Measurements from ENCODE around the gene ASPDH. TPM values are rescaled to one million over a fixed set of nuclear protein-coding genes. Genes with fewer than 3 reads are reported as not detected.

ASPDH gene
- total and polyA plus RNA-seq, 2 of the 13 experiments (the other 11 are each of a cell fraction or from before 2014, with no cell fraction given) = 2.2 to 3.3 TPM

- TF ChIP-seq, protein P1, sequence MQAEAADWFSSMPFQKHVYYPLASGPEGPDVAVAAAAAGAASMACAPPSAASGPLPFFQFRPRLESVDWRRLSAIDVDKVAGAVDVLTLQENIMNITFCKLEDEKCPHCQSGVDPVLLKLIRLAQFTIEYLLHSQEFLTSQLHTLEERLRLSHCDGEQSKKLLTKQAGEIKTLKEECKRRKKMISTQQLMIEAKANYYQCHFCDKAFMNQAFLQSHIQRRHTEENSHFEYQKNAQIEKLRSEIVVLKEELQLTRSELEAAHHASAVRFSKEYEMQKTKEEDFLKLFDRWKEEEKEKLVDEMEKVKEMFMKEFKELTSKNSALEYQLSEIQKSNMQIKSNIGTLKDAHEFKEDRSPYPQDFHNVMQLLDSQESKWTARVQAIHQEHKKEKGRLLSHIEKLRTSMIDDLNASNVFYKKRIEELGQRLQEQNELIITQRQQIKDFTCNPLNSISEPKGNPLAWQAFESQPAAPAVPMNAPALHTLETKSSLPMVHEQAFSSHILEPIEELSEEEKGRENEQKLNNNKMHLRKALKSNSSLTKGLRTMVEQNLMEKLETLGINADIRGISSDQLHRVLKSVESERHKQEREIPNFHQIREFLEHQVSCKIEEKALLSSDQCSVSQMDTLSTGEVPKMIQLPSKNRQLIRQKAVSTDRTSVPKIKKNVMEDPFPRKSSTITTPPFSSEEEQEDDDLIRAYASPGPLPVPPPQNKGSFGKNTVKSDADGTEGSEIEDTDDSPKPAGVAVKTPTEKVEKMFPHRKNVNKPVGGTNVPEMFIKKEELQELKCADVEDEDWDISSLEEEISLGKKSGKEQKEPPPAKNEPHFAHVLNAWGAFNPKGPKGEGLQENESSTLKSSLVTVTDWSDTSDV (CRISPR knock-in tag; IDR thresholded peaks at IDR 0.05) = no peak
- no peak for TF ChIP-seq ZNF570 (CRISPR knock-in tag; IDR thresholded peaks at IDR 0.05; ENCODE audit: borderline replicate concordance)
These were observed 7.2 kb upstream of the ASPDH start (continued) for GRCh38 chr19:50520822-50521465.

DNA sequence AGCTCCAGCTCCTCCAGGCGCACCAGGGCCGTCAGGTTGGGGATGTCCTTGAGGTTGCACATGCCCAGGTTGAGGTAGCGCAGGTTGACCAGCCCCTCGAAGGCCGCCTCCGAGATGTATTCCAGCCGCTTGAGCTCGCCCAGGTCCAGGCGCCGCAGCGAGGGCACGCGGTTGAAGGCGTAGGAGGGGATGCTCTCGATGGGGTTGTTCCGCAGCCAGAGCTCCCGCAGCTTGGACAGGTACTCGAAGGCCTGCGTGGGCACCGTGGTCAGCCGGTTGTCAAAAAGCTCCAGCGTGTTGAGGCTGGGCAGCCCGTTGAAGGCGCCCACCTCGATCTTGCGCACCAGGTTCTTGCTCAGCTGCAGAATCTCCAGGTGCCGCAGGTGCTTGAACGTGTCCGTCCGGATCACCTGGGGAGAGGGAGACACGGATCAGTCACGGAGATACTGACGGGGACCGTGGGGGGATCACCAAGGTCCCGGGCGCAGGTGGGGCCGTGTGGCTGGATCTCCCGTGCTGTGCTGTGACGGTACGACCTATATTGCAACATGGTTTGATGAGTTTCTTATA is 5.4 kb upstream of the ASPDH start:
- Histone ChIP-seq H3K4me1 (ENCODE audit: insufficient read depth, low read length) (peaks cover 1% of the 10 kb centered on the region; the same call in 1 of the 2 replicates), H3K4me3 (replicated peaks in 1 of 3; ENCODE audit: insufficient read depth in 1 of 3, low read depth in 2 of 3, low read length in 3 of 3) (no peak overlapping the region), H4K20me1 (ENCODE audit: insufficient read depth, low read length) (no peaks in the 10 kb centered on the region), H3K27me3 (ENCODE audit: control insufficient read depth in 1 of 2, insufficient read depth in 2 of 2, low read length in 2 of 2) (0 out of 5 replicates have a peak, but pooled peaks cover 0 to 4% of the 10 kb centered on the region in 2 experiments), H3K79me2 (ENCODE audit: insufficient read depth, low read length) (no peaks in the 10 kb centered on the region), H3K4me2 (ENCODE audit: low read depth, low read length) (no peak overlapping the region), H3K27ac (ENCODE audit: extremely low read length, insufficient read depth, low read length) (no peak overlapping the region), H3K36me3 (replicated peaks in 1 of 2; ENCODE audit: control insufficient read depth in 1 of 2, insufficient read depth in 2 of 2, low read length in 2 of 2) (no peaks in the 10 kb centered on the region), H3K9me3 (ENCODE audit: low read length) (no peaks in the 10 kb centered on the region), H2AFZ (ENCODE audit: low read length) (no peak overlapping the region), H3K9ac (ENCODE audit: insufficient read depth, low read depth, low read length) (no peak overlapping the region)
- FAIRE-seq (no peak), DNase-seq (ENCODE audit: low spot score) (no peak), ATAC-seq (no peak)
- no peak for TF ChIP-seq ZNF557 (CRISPR knock-in tag; IDR thresholded peaks at IDR 0.05)
- no peak for TF ChIP-seq ZFP62 (CRISPR knock-in tag; IDR thresholded peaks at IDR 0.05)
- no peak for TF ChIP-seq KLF13 (CRISPR knock-in tag; IDR thresholded peaks at IDR 0.05)
- no peak for TF ChIP-seq KLF11 (CRISPR knock-in tag; IDR thresholded peaks at IDR 0.05)
- no peak for TF ChIP-seq ZBTB21 (CRISPR knock-in tag; IDR thresholded peaks at IDR 0.05)
- TF ChIP-seq CBFB (CRISPR knock-in tag; IDR thresholded peaks at IDR 0.05) = no peak
- no peak for TF ChIP-seq HES4 (CRISPR knock-in tag; IDR thresholded peaks at IDR 0.05; ENCODE audit: borderline replicate concordance)
- intact Hi-C loops (cut with micrococcal nuclease; ENCODE audit: unreplicated experiment) (no loop called here), in situ Hi-C loops (cut with HindIII; ENCODE audit: extremely low pct_ligation_motif_present, low pct_unique_long_range_greater_than_20kb) (no loop called here)
- WGBS (ENCODE audit: low lambda C conversion rate) = 86% methylated on average over 26 of the region's 40 CpGs
- CTCF ChIA-PET (ENCODE audit: low intra/inter-chr PET ratio, low total read pairs) = no interaction called here
- no TSS peak for BruUV-seq (replicated peaks)
- POLR2A ChIA-PET = no interaction called here
